Mesenchymal stem cell (in vitro differentiated cells and primary cell): ENCODE results near the gene RGS7.

Experiments used
- DNase-seq: peaks from one replicate; pipeline ENCODE4 v3.0.0-alpha.2; 2013
- H2AFZ ChIP-seq: one replicate; pipeline ENCODE4 v1.6.1; 2013; ENCODE audit warnings: low read depth, mild to moderate bottlenecking, control low read depth, inconsistent platforms, low read length, moderate library complexity
- H2AK5ac ChIP-seq: 2 replicates; pipeline ENCODE4 v1.6.1; 2013; ENCODE audit warnings: low read length, moderate library complexity, mild to moderate bottlenecking, inconsistent platforms; ENCODE audit not compliant: severe bottlenecking
- H2BK120ac ChIP-seq: one replicate; pipeline ENCODE4 v1.6.1; 2013; ENCODE audit warnings: low read depth, mild to moderate bottlenecking, inconsistent platforms, low read length, moderate library complexity
- H2BK12ac ChIP-seq, 2 experiments: one replicate each; pipeline ENCODE4 v1.6.1; 2013; ENCODE audit warnings: inconsistent platforms in 2 of 2, low read length in 2 of 2, mild to moderate bottlenecking in 2 of 2, moderate library complexity in 2 of 2, control low read depth in 1 of 2
- H2BK15ac ChIP-seq: one replicate; pipeline ENCODE4 v1.6.1; 2013; ENCODE audit warnings: mild to moderate bottlenecking, low read depth, inconsistent platforms; ENCODE audit not compliant: poor library complexity, severe bottlenecking
- H2BK5ac ChIP-seq: 2 replicates; pipeline ENCODE4 v1.6.1; 2013; ENCODE audit warnings: low read depth, mild to moderate bottlenecking, low read length, control low read depth, inconsistent platforms; ENCODE audit not compliant: poor library complexity, severe bottlenecking
- H3K14ac ChIP-seq, 2 experiments: one replicate each; pipeline ENCODE4 v1.6.1; 2013; ENCODE audit warnings: inconsistent platforms in 2 of 2, low read length in 2 of 2, control low read depth in 1 of 2, mild to moderate bottlenecking in 1 of 2, moderate library complexity in 1 of 2
- H3K18ac ChIP-seq, 2 experiments: one replicate each; pipeline ENCODE4 v1.6.1; 2013; ENCODE audit warnings: inconsistent platforms in 2 of 2, low read length in 2 of 2, control low read depth in 1 of 2, low read depth in 1 of 2, mild to moderate bottlenecking in 1 of 2
- H3K23ac ChIP-seq, 2 experiments: one replicate each; pipeline ENCODE4 v1.6.1; 2013; ENCODE audit warnings: inconsistent platforms in 2 of 2, low read length in 2 of 2, mild to moderate bottlenecking in 2 of 2, moderate library complexity in 2 of 2, control low read depth in 1 of 2
- H3K27ac ChIP-seq: 2 replicates; pipeline ENCODE4 v1.5.1; 2013; ENCODE audit warnings: mild to moderate bottlenecking, moderate library complexity, low read length, control low read depth, inconsistent platforms; ENCODE audit not compliant: poor library complexity, severe bottlenecking
- H3K27me3 ChIP-seq, 2 experiments: 2 replicates each; pipeline versions ENCODE4 v1.6.1 to v1.7.0; 2013; ENCODE audit warnings: low read length in 2 of 2, mild to moderate bottlenecking in 2 of 2, moderate library complexity in 2 of 2, control low read depth in 1 of 2, inconsistent platforms in 1 of 2; ENCODE audit not compliant: control insufficient read depth in 1 of 2, insufficient read depth in 1 of 2
- H3K36me3 ChIP-seq, 2 experiments: 2 replicates each; pipeline versions ENCODE4 v1.6.1 to v1.7.0; 2013; ENCODE audit warnings: low read length in 2 of 2, control low read depth in 1 of 2, inconsistent platforms in 1 of 2, low read depth in 1 of 2, mild to moderate bottlenecking in 1 of 2; ENCODE audit not compliant: insufficient read depth in 2 of 2, control insufficient read depth in 1 of 2
- H3K4ac ChIP-seq, 2 experiments: one replicate each; pipeline ENCODE4 v1.6.1; 2013; ENCODE audit warnings: inconsistent platforms in 2 of 2, low read length in 2 of 2, mild to moderate bottlenecking in 2 of 2, moderate library complexity in 2 of 2, control low read depth in 1 of 2, low read depth in 1 of 2
- H3K4me1 ChIP-seq: 2 replicates; pipeline ENCODE4 v1.6.1; 2013; ENCODE audit warnings: low read depth, low read length, control low read depth; ENCODE audit not compliant: control insufficient read depth, insufficient read depth
- H3K4me2 ChIP-seq: 2 replicates; pipeline ENCODE4 v1.6.1; 2013; ENCODE audit warnings: low read length, mild to moderate bottlenecking, inconsistent platforms; ENCODE audit not compliant: poor library complexity, severe bottlenecking
- H3K4me3 ChIP-seq, 2 experiments: 2 replicates each; pipeline versions ENCODE4 v1.5.1 to v1.7.0; 2013; ENCODE audit warnings: low read length in 2 of 2, mild to moderate bottlenecking in 2 of 2, control low read depth in 1 of 2, low read depth in 1 of 2; ENCODE audit not compliant: insufficient read depth in 1 of 2
- H3K79me1 ChIP-seq: replicated peaks from 2 replicates; pipeline ENCODE4 v1.6.1; 2013; ENCODE audit warnings: mild to moderate bottlenecking, control low read depth, low read length, inconsistent platforms; ENCODE audit not compliant: poor library complexity, severe bottlenecking
- H3K9ac ChIP-seq: 2 replicates; pipeline ENCODE4 v1.7.0; 2013; ENCODE audit warnings: mild to moderate bottlenecking, low read length, moderate library complexity
- H3K9me3 ChIP-seq: 2 replicates; pipeline ENCODE4 v1.7.0; 2013; ENCODE audit warnings: mild to moderate bottlenecking, low read length; ENCODE audit not compliant: control insufficient read depth
- H4K8ac ChIP-seq: one replicate; pipeline ENCODE4 v1.6.1; 2013; ENCODE audit warnings: inconsistent platforms, mild to moderate bottlenecking, low read length, moderate library complexity
- H4K91ac ChIP-seq: one replicate; pipeline ENCODE4 v1.6.1; 2013; ENCODE audit warnings: mild to moderate bottlenecking, low read length, inconsistent platforms
- WGBS: methylation state at CpG from one replicate; pipeline ENCODE4 v1.1.7; 2013; ENCODE audit warnings: mixed read lengths; 5-methylcytosine and 5-hydroxymethylcytosine counted together

RGS7 gene

DNA sequence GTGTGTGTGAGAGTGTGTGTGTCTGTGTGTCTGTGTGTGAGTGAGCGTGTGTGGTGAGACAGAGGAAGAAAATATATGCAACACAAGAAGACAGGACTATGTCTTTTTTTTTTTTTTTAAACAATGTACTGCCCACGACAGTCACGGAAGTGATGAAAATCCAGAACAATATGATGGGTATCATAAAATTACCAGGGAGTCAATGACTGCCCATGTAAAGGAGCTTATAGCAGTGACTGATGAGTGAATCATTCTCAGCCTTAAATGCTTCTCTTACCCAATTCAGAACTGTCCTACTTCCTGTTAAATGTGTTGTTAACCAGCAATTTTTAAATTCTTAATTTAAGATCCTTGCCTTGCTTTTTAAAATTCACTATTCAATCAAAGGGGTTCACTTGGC, 46.6 kb downstream of the RGS7 start:
- H3K9ac ChIP-seq: no peak overlapping the region
- H2BK12ac ChIP-seq: no peak overlapping the region
- no peak overlapping the region for H2AFZ ChIP-seq
- H3K14ac ChIP-seq: no peak overlapping the region
- no peaks in the 10 kb centered on the region for H3K27me3 ChIP-seq
- no peak overlapping the region for H2BK120ac ChIP-seq
- H3K9me3 ChIP-seq: peaks cover 5% of the 10 kb centered on the region
- H3K4me3 ChIP-seq: no peak overlapping the region
- H3K18ac ChIP-seq: no peak overlapping the region
- H4K91ac ChIP-seq: no peak overlapping the region
- no peak overlapping the region for H2AK5ac ChIP-seq
- DNase-seq: no peak
- H3K4ac ChIP-seq: no peak overlapping the region
- H3K27ac ChIP-seq: no peak overlapping the region
- WGBS: no CpG with 5 or more reads among the region's 3 CpGs
- no peak overlapping the region for H4K8ac ChIP-seq
- no peak overlapping the region for H3K4me2 ChIP-seq
- H2BK15ac ChIP-seq: no peak overlapping the region
- no peak overlapping the region for H3K23ac ChIP-seq
- H3K79me1 ChIP-seq: no peaks in the 10 kb centered on the region
- H2BK5ac ChIP-seq: no peak overlapping the region
- H3K36me3 ChIP-seq: no peaks in the 10 kb centered on the region
- no peaks in the 10 kb centered on the region for H3K4me1 ChIP-seq

DNA sequence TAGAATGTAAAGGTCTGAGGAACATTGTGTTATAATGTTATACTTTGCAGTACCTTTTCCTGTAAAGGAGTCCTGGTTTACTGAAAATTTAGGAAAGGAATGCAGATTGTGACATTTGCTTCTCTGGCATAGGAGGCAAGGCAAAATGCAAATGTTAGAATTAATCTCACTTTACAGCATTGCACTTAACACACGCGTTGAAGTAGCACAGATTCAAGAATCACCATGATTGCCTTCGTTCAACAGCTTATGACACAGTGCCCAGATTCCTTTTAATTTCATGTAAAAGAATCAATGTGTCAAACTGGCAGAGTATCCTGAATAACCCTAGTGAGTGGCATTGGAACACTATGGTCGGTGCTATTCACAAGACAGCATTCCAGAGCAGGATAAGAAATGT, 47.4 kb downstream of the RGS7 start:
- DNase-seq: no peak
- no peaks in the 10 kb centered on the region for H3K79me1 ChIP-seq
- H3K27me3 ChIP-seq: no peaks in the 10 kb centered on the region
- no peak overlapping the region for H3K27ac ChIP-seq
- H3K23ac ChIP-seq: no peak overlapping the region
- no peak overlapping the region for H3K4me2 ChIP-seq
- H2AFZ ChIP-seq: no peak overlapping the region
- H3K18ac ChIP-seq: no peak overlapping the region
- H3K4ac ChIP-seq: no peak overlapping the region
- H4K91ac ChIP-seq: no peak overlapping the region
- no peak overlapping the region for H2BK12ac ChIP-seq
- H3K9me3 ChIP-seq: peaks cover 5% of the 10 kb centered on the region
- no peak overlapping the region for H2BK5ac ChIP-seq
- H2BK15ac ChIP-seq: no peak overlapping the region
- H2AK5ac ChIP-seq: no peak overlapping the region
- no peaks in the 10 kb centered on the region for H3K36me3 ChIP-seq
- H3K4me1 ChIP-seq: no peaks in the 10 kb centered on the region
- H2BK120ac ChIP-seq: no peak overlapping the region
- H3K4me3 ChIP-seq: no peak overlapping the region
- no peak overlapping the region for H4K8ac ChIP-seq
- no peak overlapping the region for H3K14ac ChIP-seq
- 87% methylated on average over 4 of the region's 4 CpGs for WGBS
- no peak overlapping the region for H3K9ac ChIP-seq

DNA sequence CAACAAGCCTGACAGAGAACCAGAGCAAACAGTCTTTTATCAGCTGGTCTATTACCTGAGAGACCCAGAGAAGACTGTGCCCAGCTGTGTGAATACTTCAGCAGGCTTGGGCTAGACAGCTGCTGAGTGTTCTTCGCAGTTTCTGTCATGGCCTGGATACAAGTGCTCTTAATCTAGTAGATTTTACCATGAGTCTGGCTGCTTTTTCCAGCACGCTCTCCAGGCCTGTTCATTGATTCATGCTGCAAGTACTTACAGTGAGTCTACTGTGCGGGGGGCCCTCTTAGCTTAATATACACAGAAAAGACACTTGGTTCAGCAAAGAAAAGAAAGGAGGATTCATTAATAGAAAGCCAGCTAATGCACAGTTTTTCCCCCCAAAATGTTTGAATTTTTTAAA, 48.5 kb downstream of the RGS7 start:
- no peak for DNase-seq
- Histone ChIP-seq H2BK15ac (no peak overlapping the region), H4K91ac (no peak overlapping the region), H2BK12ac (no peak overlapping the region), H2AFZ (no peak overlapping the region), H3K4me3 (no peak overlapping the region), H3K27me3 (no peaks in the 10 kb centered on the region), H3K23ac (no peak overlapping the region), H4K8ac (no peak overlapping the region), H2BK5ac (no peak overlapping the region), H2BK120ac (no peak overlapping the region), H3K4me2 (no peak overlapping the region), H3K4ac (no peak overlapping the region), H3K9me3 (peaks cover 14% of the 10 kb centered on the region), H3K27ac (no peak overlapping the region), H3K79me1 (no peaks in the 10 kb centered on the region), H3K36me3 (no peaks in the 10 kb centered on the region), H3K14ac (no peak overlapping the region), H3K4me1 (no peaks in the 10 kb centered on the region), H3K18ac (no peak overlapping the region), H2AK5ac (no peak overlapping the region), H3K9ac (no peak overlapping the region)
- 99% methylated on average over 3 of the region's 3 CpGs for WGBS

GRCh38 chr1:241308011-241308410, 49.0 kb downstream of the RGS7 start:
- H3K18ac ChIP-seq: no peak overlapping the region
- WGBS: 88% methylated on average over 1 of the region's 3 CpGs
- no peak overlapping the region for H2AK5ac ChIP-seq

More at GRCh38 chr1:241308011-241308410, 49.0 kb downstream of the RGS7 start:
- Histone ChIP-seq H3K4me1 (no peaks in the 10 kb centered on the region), H3K4ac (no peak overlapping the region), H3K27me3 (no peaks in the 10 kb centered on the region), H3K23ac (no peak overlapping the region), H3K9me3 (peaks cover 17% of the 10 kb centered on the region), H3K79me1 (no peaks in the 10 kb centered on the region), H3K4me3 (no peak overlapping the region), H2BK15ac (no peak overlapping the region), H3K14ac (no peak overlapping the region), H2BK5ac (no peak overlapping the region), H4K91ac (no peak overlapping the region), H2BK120ac (no peak overlapping the region), H4K8ac (no peak overlapping the region), H2AFZ (no peak overlapping the region), H3K9ac (no peak overlapping the region), H2BK12ac (no peak overlapping the region), H3K36me3 (no peaks in the 10 kb centered on the region), H3K27ac (no peak overlapping the region), H3K4me2 (no peak overlapping the region)
- no peak for DNase-seq
